Mesenchymal stem cell (in vitro differentiated cells and primary cell): ENCODE data around the gene NDOR1.

Source experiments
- DNase-seq: peaks from one replicate; pipeline ENCODE4 v3.0.0-alpha.2; 2013
- H2AFZ ChIP-seq: one replicate; pipeline ENCODE4 v1.6.1; 2013; ENCODE audit warnings: low read depth, mild to moderate bottlenecking, control low read depth, inconsistent platforms, low read length, moderate library complexity
- H2AK5ac ChIP-seq: 2 replicates; pipeline ENCODE4 v1.6.1; 2013; ENCODE audit warnings: low read length, moderate library complexity, mild to moderate bottlenecking, inconsistent platforms; ENCODE audit not compliant: severe bottlenecking
- H2BK120ac ChIP-seq: one replicate; pipeline ENCODE4 v1.6.1; 2013; ENCODE audit warnings: low read depth, mild to moderate bottlenecking, inconsistent platforms, low read length, moderate library complexity
- H2BK12ac ChIP-seq, 2 experiments: one replicate each; pipeline ENCODE4 v1.6.1; 2013; ENCODE audit warnings: inconsistent platforms in 2 of 2, low read length in 2 of 2, mild to moderate bottlenecking in 2 of 2, moderate library complexity in 2 of 2, control low read depth in 1 of 2
- H2BK15ac ChIP-seq: one replicate; pipeline ENCODE4 v1.6.1; 2013; ENCODE audit warnings: mild to moderate bottlenecking, low read depth, inconsistent platforms; ENCODE audit not compliant: poor library complexity, severe bottlenecking
- H2BK5ac ChIP-seq: 2 replicates; pipeline ENCODE4 v1.6.1; 2013; ENCODE audit warnings: low read depth, mild to moderate bottlenecking, low read length, control low read depth, inconsistent platforms; ENCODE audit not compliant: poor library complexity, severe bottlenecking
- H3K14ac ChIP-seq, 2 experiments: one replicate each; pipeline ENCODE4 v1.6.1; 2013; ENCODE audit warnings: inconsistent platforms in 2 of 2, low read length in 2 of 2, control low read depth in 1 of 2, mild to moderate bottlenecking in 1 of 2, moderate library complexity in 1 of 2
- H3K18ac ChIP-seq, 2 experiments: one replicate each; pipeline ENCODE4 v1.6.1; 2013; ENCODE audit warnings: inconsistent platforms in 2 of 2, low read length in 2 of 2, control low read depth in 1 of 2, low read depth in 1 of 2, mild to moderate bottlenecking in 1 of 2
- H3K23ac ChIP-seq, 2 experiments: one replicate each; pipeline ENCODE4 v1.6.1; 2013; ENCODE audit warnings: inconsistent platforms in 2 of 2, low read length in 2 of 2, mild to moderate bottlenecking in 2 of 2, moderate library complexity in 2 of 2, control low read depth in 1 of 2
- H3K27ac ChIP-seq: 2 replicates; pipeline ENCODE4 v1.5.1; 2013; ENCODE audit warnings: mild to moderate bottlenecking, moderate library complexity, low read length, control low read depth, inconsistent platforms; ENCODE audit not compliant: poor library complexity, severe bottlenecking
- H3K27me3 ChIP-seq, 2 experiments: 2 replicates each; pipeline versions ENCODE4 v1.6.1 to v1.7.0; 2013; ENCODE audit warnings: low read length in 2 of 2, mild to moderate bottlenecking in 2 of 2, moderate library complexity in 2 of 2, control low read depth in 1 of 2, inconsistent platforms in 1 of 2; ENCODE audit not compliant: control insufficient read depth in 1 of 2, insufficient read depth in 1 of 2
- H3K36me3 ChIP-seq, 2 experiments: 2 replicates each; pipeline versions ENCODE4 v1.6.1 to v1.7.0; 2013; ENCODE audit warnings: low read length in 2 of 2, control low read depth in 1 of 2, inconsistent platforms in 1 of 2, low read depth in 1 of 2, mild to moderate bottlenecking in 1 of 2; ENCODE audit not compliant: insufficient read depth in 2 of 2, control insufficient read depth in 1 of 2
- H3K4ac ChIP-seq, 2 experiments: one replicate each; pipeline ENCODE4 v1.6.1; 2013; ENCODE audit warnings: inconsistent platforms in 2 of 2, low read length in 2 of 2, mild to moderate bottlenecking in 2 of 2, moderate library complexity in 2 of 2, control low read depth in 1 of 2, low read depth in 1 of 2
- H3K4me1 ChIP-seq: 2 replicates; pipeline ENCODE4 v1.6.1; 2013; ENCODE audit warnings: low read depth, low read length, control low read depth; ENCODE audit not compliant: control insufficient read depth, insufficient read depth
- H3K4me2 ChIP-seq: 2 replicates; pipeline ENCODE4 v1.6.1; 2013; ENCODE audit warnings: low read length, mild to moderate bottlenecking, inconsistent platforms; ENCODE audit not compliant: poor library complexity, severe bottlenecking
- H3K4me3 ChIP-seq, 2 experiments: 2 replicates each; pipeline versions ENCODE4 v1.5.1 to v1.7.0; 2013; ENCODE audit warnings: low read length in 2 of 2, mild to moderate bottlenecking in 2 of 2, control low read depth in 1 of 2, low read depth in 1 of 2; ENCODE audit not compliant: insufficient read depth in 1 of 2
- H3K79me1 ChIP-seq: replicated peaks from 2 replicates; pipeline ENCODE4 v1.6.1; 2013; ENCODE audit warnings: mild to moderate bottlenecking, control low read depth, low read length, inconsistent platforms; ENCODE audit not compliant: poor library complexity, severe bottlenecking
- H3K9ac ChIP-seq: 2 replicates; pipeline ENCODE4 v1.7.0; 2013; ENCODE audit warnings: mild to moderate bottlenecking, low read length, moderate library complexity
- H3K9me3 ChIP-seq: 2 replicates; pipeline ENCODE4 v1.7.0; 2013; ENCODE audit warnings: mild to moderate bottlenecking, low read length; ENCODE audit not compliant: control insufficient read depth
- H4K8ac ChIP-seq: one replicate; pipeline ENCODE4 v1.6.1; 2013; ENCODE audit warnings: inconsistent platforms, mild to moderate bottlenecking, low read length, moderate library complexity
- H4K91ac ChIP-seq: one replicate; pipeline ENCODE4 v1.6.1; 2013; ENCODE audit warnings: mild to moderate bottlenecking, low read length, inconsistent platforms
- WGBS: methylation state at CpG from one replicate; pipeline ENCODE4 v1.1.7; 2013; ENCODE audit warnings: mixed read lengths; 5-methylcytosine and 5-hydroxymethylcytosine counted together

NDOR1 gene

GRCh38 chr9:137173796-137174664 lies 31.5 kb upstream of the NDOR1 start:
- Histone ChIP-seq H3K18ac (no peak overlapping the region), H2AK5ac (no peak overlapping the region), H3K27ac (no peak overlapping the region), H3K4me2 (no peak overlapping the region), H3K27me3 (peaks cover 39 to 59% of the 10 kb centered on the region in 2 experiments), H3K9ac (no peak overlapping the region), H2BK12ac (no peak overlapping the region), H3K36me3 (peaks cover 8 to 26% of the 10 kb centered on the region in 2 experiments), H3K4me3 (no peak overlapping the region), H2AFZ (no peak overlapping the region), H3K79me1 (no peaks in the 10 kb centered on the region), H3K9me3 (no peaks in the 10 kb centered on the region), H3K14ac (no peak overlapping the region), H2BK5ac (no peak overlapping the region), H3K4me1 (peaks cover 15% of the 10 kb centered on the region), H2BK120ac (no peak overlapping the region), H3K23ac (no peak overlapping the region), H4K8ac (no peak overlapping the region), H4K91ac (no peak overlapping the region), H2BK15ac (no peak overlapping the region), H3K4ac (no peak overlapping the region)
- DNase-seq, result no peak
- WGBS, result 90% methylated on average over 45 of the region's 45 CpGs

GRCh38 chr9:137174722-137175293 lies 30.7 kb upstream of the NDOR1 start:
- H3K18ac ChIP-seq, result no peak overlapping the region
- H2BK120ac ChIP-seq, result no peak overlapping the region
- no peak overlapping the region for H2AK5ac ChIP-seq
- peaks cover 14 to 33% of the 10 kb centered on the region in 2 experiments for H3K36me3 ChIP-seq
- no peak overlapping the region for H4K8ac ChIP-seq
- no peak overlapping the region for H2AFZ ChIP-seq
- no peak overlapping the region for H3K23ac ChIP-seq
- no peak overlapping the region for H2BK12ac ChIP-seq
- no peak overlapping the region for H2BK5ac ChIP-seq
- no peaks in the 10 kb centered on the region for H3K9me3 ChIP-seq
- no peak overlapping the region for H2BK15ac ChIP-seq
- H4K91ac ChIP-seq, result no peak overlapping the region
- no peak overlapping the region for H3K4me2 ChIP-seq
- H3K4me3 ChIP-seq, result no peak overlapping the region
- H3K79me1 ChIP-seq, result peaks cover 4% of the 10 kb centered on the region
- H3K27ac ChIP-seq, result no peak overlapping the region
- H3K9ac ChIP-seq, result no peak overlapping the region
- no peak overlapping the region for H3K14ac ChIP-seq
- peaks cover 39 to 52% of the 10 kb centered on the region in 2 experiments for H3K27me3 ChIP-seq
- H3K4ac ChIP-seq, result no peak overlapping the region
- DNase-seq, result no peak
- H3K4me1 ChIP-seq, result peaks cover 8% of the 10 kb centered on the region
- 61% methylated on average over 34 of the region's 34 CpGs for WGBS

- peaks cover 33 to 45% of the 10 kb centered on the region in 2 experiments for H3K27me3 ChIP-seq
- H3K4me3 ChIP-seq, result no peak overlapping the region
- no peak overlapping the region for H4K8ac ChIP-seq
- no peak overlapping the region for H2AK5ac ChIP-seq
- peaks cover 4% of the 10 kb centered on the region for H3K79me1 ChIP-seq
- H3K36me3 ChIP-seq, result peaks cover 20 to 40% of the 10 kb centered on the region in 2 experiments
- H2BK5ac ChIP-seq, result no peak overlapping the region
- no peak overlapping the region for H3K23ac ChIP-seq
- H2AFZ ChIP-seq, result no peak overlapping the region
- H3K4ac ChIP-seq, result no peak overlapping the region
- no peak overlapping the region for H2BK120ac ChIP-seq
- no peak overlapping the region for H3K9ac ChIP-seq
- no peak overlapping the region for H2BK15ac ChIP-seq
- no peak for DNase-seq
- no peak overlapping the region for H2BK12ac ChIP-seq
- no peak overlapping the region for H3K4me2 ChIP-seq
- no peak overlapping the region for H3K27ac ChIP-seq
- no peak overlapping the region for H4K91ac ChIP-seq
- H3K4me1 ChIP-seq, result peaks cover 7% of the 10 kb centered on the region
- 61% methylated on average over 30 of the region's 33 CpGs for WGBS
- H3K14ac ChIP-seq, result no peak overlapping the region
- no peak overlapping the region for H3K18ac ChIP-seq
- H3K9me3 ChIP-seq, result no peaks in the 10 kb centered on the region
These were observed 30.0 kb upstream of the NDOR1 start for GRCh38 chr9:137175345-137175961.
